Mucosa of stomach (tissue), 1 donor: ENCODE results near the gene SAAL1.

Experiments used
- H3K27me3 ChIP-seq: one replicate; pipeline ENCODE4 v1.7.0; 2013; ENCODE audit warnings: mild to moderate bottlenecking, low read length; ENCODE audit not compliant: control insufficient read depth, insufficient read depth
- H3K36me3 ChIP-seq: one replicate; pipeline ENCODE4 v1.7.0; 2013; ENCODE audit warnings: low read length; ENCODE audit not compliant: control insufficient read depth, insufficient read depth
- H3K4me1 ChIP-seq: one replicate; pipeline ENCODE4 v1.7.0; 2013; ENCODE audit warnings: mild to moderate bottlenecking, low read length; ENCODE audit not compliant: control insufficient read depth, insufficient read depth
- H3K4me3 ChIP-seq: one replicate; pipeline ENCODE4 v1.7.0; 2013; ENCODE audit warnings: low read length
- H3K9ac ChIP-seq: one replicate; pipeline ENCODE4 v1.7.0; 2013; ENCODE audit warnings: mild to moderate bottlenecking, low read length, moderate library complexity
- H3K9me3 ChIP-seq: one replicate; pipeline ENCODE4 v1.7.0; 2013; ENCODE audit warnings: mild to moderate bottlenecking, low read length, moderate library complexity; ENCODE audit not compliant: control insufficient read depth
- donor health status: Pancreatic carcinoma.

SAAL1 gene

DNA sequence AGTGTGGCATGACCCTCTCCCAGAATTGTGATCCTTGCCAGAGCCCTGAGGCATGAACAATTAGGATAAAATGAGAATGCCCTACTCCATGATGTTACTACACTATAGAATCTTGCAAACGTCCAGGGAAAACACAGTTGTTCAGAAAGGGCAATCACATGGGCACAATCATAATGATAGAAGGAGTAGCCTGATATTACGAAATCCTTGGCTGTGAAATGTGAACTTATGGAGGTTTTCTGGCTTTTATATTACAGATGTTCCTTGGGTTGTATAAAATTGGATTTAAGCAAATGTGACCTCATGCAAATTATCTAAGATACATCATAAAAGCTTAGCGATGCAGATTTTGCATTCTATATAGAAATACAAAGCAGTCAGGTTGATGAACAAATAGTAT lies 30.4 kb downstream of the SAAL1 start:
- Histone ChIP-seq H3K27me3 (no peaks in the 10 kb centered on the region), H3K9ac (no peak overlapping the region), H3K9me3 (no peaks in the 10 kb centered on the region), H3K36me3 (no peaks in the 10 kb centered on the region), H3K4me3 (no peak overlapping the region), H3K4me1 (no peaks in the 10 kb centered on the region)

GRCh38 chr11:18071098-18071705 lies 34.7 kb downstream of the SAAL1 start:
- Histone ChIP-seq H3K27me3 (no peaks in the 10 kb centered on the region), H3K9ac (no peak overlapping the region), H3K9me3 (no peaks in the 10 kb centered on the region), H3K4me1 (no peaks in the 10 kb centered on the region), H3K4me3 (no peak overlapping the region), H3K36me3 (no peaks in the 10 kb centered on the region)

- H3K27me3 ChIP-seq: no peaks in the 10 kb centered on the region
- H3K4me3 ChIP-seq: no peak overlapping the region
- no peak overlapping the region for H3K9ac ChIP-seq
- H3K36me3 ChIP-seq: no peaks in the 10 kb centered on the region
- H3K4me1 ChIP-seq: peaks cover 28% of the 10 kb centered on the region
- no peaks in the 10 kb centered on the region for H3K9me3 ChIP-seq
Observed at GRCh38 chr11:18067372-18067771, 38.5 kb downstream of the SAAL1 start.

DNA sequence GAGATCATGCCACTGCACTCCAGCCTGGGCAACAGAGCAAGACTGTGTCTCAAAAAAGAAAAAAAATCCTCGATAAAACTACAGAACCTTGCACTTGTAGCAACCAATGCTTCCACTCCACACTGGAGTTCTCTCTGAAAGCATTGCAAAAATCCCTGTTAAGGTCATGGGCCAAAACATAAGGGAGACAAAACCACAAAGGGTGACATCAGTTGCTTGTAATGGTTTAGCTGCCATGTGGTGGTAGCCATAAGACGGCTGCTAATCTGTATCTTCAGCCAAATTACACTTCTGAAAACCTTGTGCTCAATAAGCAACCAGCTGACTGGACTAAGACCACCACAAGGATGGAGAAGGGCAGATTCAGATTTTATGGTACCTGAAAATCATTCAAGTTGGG lies 39.3 kb downstream of the SAAL1 start:
- Histone ChIP-seq H3K9ac (no peak overlapping the region), H3K4me1 (peaks cover 28% of the 10 kb centered on the region), H3K9me3 (no peaks in the 10 kb centered on the region), H3K27me3 (no peaks in the 10 kb centered on the region), H3K36me3 (no peaks in the 10 kb centered on the region), H3K4me3 (no peak overlapping the region)

- no peak overlapping the region for H3K4me3 ChIP-seq
Observed at GRCh38 chr11:18065572-18065971, 40.3 kb downstream of the SAAL1 start.

DNA sequence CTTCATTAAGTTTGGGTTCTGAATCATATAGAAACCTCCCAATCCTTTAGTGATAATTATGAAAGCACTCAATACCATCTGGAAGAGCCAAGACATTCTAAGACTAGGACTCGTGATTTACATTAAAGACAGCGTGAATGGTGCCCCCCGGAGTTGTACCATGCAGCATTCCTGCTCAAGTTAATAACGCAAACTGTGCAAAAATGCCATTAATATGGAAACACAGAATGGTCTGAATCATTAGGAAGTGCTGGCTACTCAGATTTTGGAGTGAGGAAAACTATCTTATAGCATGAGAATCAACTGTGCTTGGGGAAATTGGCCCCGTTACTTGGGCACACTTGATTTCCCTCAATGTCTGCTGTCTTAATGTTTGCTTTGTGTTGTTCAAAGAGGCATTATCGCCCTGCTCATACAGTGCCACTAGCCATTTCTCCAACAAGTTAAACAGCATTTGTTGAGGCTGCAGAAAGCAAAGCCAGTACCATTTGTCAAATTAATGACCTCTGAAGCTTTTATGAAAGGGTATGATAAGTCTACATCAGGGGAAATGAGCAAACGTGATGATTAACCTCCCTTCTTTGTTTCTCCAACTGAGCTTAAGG lies 41.3 kb downstream of the SAAL1 start:
- no peaks in the 10 kb centered on the region for H3K36me3 ChIP-seq
- no peak overlapping the region for H3K4me3 ChIP-seq
- H3K9ac ChIP-seq: no peak overlapping the region
- no peaks in the 10 kb centered on the region for H3K27me3 ChIP-seq
- no peaks in the 10 kb centered on the region for H3K9me3 ChIP-seq
- H3K4me1 ChIP-seq: peaks cover 28% of the 10 kb centered on the region

More at GRCh38 chr11:18065572-18065971, 40.3 kb downstream of the SAAL1 start:
- Histone ChIP-seq H3K36me3 (no peaks in the 10 kb centered on the region), H3K27me3 (no peaks in the 10 kb centered on the region), H3K9ac (no peak overlapping the region), H3K4me1 (peaks cover 28% of the 10 kb centered on the region), H3K9me3 (no peaks in the 10 kb centered on the region)

- H3K36me3 ChIP-seq: no peaks in the 10 kb centered on the region
Observed at GRCh38 chr11:18063862-18064434, 41.9 kb downstream of the SAAL1 start.

GRCh38 chr11:18063125-18063524 lies 42.8 kb downstream of the SAAL1 start:
- H3K9me3 ChIP-seq: no peaks in the 10 kb centered on the region
- H3K4me3 ChIP-seq: no peak overlapping the region
- no peaks in the 10 kb centered on the region for H3K36me3 ChIP-seq
- H3K27me3 ChIP-seq: no peaks in the 10 kb centered on the region
- peaks cover 28% of the 10 kb centered on the region for H3K4me1 ChIP-seq
- no peak overlapping the region for H3K9ac ChIP-seq

More at GRCh38 chr11:18063862-18064434, 41.9 kb downstream of the SAAL1 start:
- Histone ChIP-seq H3K4me3 (no peak overlapping the region), H3K9me3 (no peaks in the 10 kb centered on the region), H3K27me3 (no peaks in the 10 kb centered on the region), H3K4me1 (peaks cover 28% of the 10 kb centered on the region), H3K9ac (no peak overlapping the region)

- H3K36me3 ChIP-seq: no peaks in the 10 kb centered on the region
- H3K9ac ChIP-seq: no peak overlapping the region
- H3K9me3 ChIP-seq: no peaks in the 10 kb centered on the region
- peaks cover 32% of the 10 kb centered on the region for H3K4me1 ChIP-seq
- no peak overlapping the region for H3K4me3 ChIP-seq
- no peaks in the 10 kb centered on the region for H3K27me3 ChIP-seq
Observed at GRCh38 chr11:18061351-18061750, 44.5 kb downstream of the SAAL1 start.

- Histone ChIP-seq H3K9ac (no peak overlapping the region), H3K9me3 (no peaks in the 10 kb centered on the region), H3K4me1 (peaks cover 5% of the 10 kb centered on the region), H3K36me3 (no peaks in the 10 kb centered on the region), H3K27me3 (no peaks in the 10 kb centered on the region), H3K4me3 (no peak overlapping the region)
Observed at GRCh38 chr11:18056561-18057181, 49.2 kb downstream of the SAAL1 start.

DNA sequence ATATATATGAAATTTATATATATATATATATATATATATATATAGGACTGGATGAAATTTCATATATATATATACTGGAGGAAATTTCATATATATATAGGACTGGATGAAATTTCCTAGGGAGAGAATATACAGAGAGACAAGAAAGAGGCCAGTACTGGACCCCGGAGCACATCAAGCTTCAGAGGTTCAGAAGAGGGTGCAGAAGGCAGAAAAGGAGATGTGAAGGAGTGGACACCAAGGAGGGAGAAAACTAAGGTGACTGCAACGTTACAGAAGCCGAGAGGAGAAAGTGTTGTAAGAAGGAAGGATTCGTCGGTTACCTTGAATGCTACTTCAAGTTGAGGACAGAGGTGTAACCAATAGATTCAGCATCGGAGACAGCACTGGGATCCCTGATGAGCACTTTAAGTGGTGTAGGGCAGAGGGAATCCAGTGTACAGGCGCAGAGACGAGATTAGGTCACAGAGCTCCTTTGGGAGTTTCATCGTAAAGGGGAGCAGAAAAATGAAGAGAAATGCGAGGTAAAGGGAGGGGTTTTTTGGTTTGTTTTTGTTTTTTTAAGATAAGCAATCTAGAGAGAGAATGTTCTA lies 51.3 kb downstream of the SAAL1 start:
- Histone ChIP-seq H3K4me1 (peaks cover 5% of the 10 kb centered on the region), H3K27me3 (no peaks in the 10 kb centered on the region), H3K9me3 (no peaks in the 10 kb centered on the region), H3K9ac (no peak overlapping the region), H3K4me3 (no peak overlapping the region), H3K36me3 (no peaks in the 10 kb centered on the region)

GRCh38 chr11:18050848-18051247 lies 55.0 kb downstream of the SAAL1 start:
- Histone ChIP-seq H3K4me1 (no peaks in the 10 kb centered on the region), H3K9me3 (no peaks in the 10 kb centered on the region), H3K27me3 (peaks cover 5% of the 10 kb centered on the region), H3K4me3 (no peak overlapping the region), H3K9ac (no peak overlapping the region), H3K36me3 (no peaks in the 10 kb centered on the region)
